ENCODE measurements around the gene FSTL3.

The FSTL3 gene

GRCh38 chr19:703651-704446 is 27.7 kb downstream of the FSTL3 start:
- TF ChIP-seq, protein P1, sequence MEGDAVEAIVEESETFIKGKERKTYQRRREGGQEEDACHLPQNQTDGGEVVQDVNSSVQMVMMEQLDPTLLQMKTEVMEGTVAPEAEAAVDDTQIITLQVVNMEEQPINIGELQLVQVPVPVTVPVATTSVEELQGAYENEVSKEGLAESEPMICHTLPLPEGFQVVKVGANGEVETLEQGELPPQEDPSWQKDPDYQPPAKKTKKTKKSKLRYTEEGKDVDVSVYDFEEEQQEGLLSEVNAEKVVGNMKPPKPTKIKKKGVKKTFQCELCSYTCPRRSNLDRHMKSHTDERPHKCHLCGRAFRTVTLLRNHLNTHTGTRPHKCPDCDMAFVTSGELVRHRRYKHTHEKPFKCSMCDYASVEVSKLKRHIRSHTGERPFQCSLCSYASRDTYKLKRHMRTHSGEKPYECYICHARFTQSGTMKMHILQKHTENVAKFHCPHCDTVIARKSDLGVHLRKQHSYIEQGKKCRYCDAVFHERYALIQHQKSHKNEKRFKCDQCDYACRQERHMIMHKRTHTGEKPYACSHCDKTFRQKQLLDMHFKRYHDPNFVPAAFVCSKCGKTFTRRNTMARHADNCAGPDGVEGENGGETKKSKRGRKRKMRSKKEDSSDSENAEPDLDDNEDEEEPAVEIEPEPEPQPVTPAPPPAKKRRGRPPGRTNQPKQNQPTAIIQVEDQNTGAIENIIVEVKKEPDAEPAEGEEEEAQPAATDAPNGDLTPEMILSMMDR (IDR thresholded peaks at IDR 0.05; ENCODE audit: low read depth, low read length), result no peak
- DNase-seq (ENCODE audit: low read depth, low spot score), result peak; percentile 17
- H3K4me3 ChIP-seq (ENCODE audit: low read depth, low read length), result no peak overlapping the region
- in situ Hi-C loops (cut with HindIII; ENCODE audit: low sequenced_read_pairs), result no loop called here

DNA sequence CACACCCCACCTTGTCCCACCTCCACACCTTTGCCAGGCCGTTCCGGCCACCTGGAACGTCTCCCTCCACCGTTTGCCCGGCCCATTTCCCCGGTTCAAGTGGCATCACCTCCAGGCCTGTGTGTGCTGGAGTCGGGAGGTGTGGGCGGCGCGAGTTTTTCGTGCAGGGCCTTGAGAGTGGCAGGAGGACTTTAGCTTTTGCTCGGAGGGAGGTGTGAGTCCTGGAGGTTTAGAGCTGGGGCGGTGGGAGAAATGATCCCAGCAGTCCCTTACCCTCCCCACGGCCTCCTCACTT is 28.2 kb downstream of the FSTL3 start:
- TF ChIP-seq, protein P1 (IDR thresholded peaks at IDR 0.05; ENCODE audit: low read depth, low read length), result no peak
- in situ Hi-C loops (cut with HindIII; ENCODE audit: low sequenced_read_pairs), result no loop called here
- H3K4me3 ChIP-seq (ENCODE audit: low read depth, low read length), result no peak overlapping the region
- DNase-seq (ENCODE audit: low read depth, low spot score), result no peak

DNA sequence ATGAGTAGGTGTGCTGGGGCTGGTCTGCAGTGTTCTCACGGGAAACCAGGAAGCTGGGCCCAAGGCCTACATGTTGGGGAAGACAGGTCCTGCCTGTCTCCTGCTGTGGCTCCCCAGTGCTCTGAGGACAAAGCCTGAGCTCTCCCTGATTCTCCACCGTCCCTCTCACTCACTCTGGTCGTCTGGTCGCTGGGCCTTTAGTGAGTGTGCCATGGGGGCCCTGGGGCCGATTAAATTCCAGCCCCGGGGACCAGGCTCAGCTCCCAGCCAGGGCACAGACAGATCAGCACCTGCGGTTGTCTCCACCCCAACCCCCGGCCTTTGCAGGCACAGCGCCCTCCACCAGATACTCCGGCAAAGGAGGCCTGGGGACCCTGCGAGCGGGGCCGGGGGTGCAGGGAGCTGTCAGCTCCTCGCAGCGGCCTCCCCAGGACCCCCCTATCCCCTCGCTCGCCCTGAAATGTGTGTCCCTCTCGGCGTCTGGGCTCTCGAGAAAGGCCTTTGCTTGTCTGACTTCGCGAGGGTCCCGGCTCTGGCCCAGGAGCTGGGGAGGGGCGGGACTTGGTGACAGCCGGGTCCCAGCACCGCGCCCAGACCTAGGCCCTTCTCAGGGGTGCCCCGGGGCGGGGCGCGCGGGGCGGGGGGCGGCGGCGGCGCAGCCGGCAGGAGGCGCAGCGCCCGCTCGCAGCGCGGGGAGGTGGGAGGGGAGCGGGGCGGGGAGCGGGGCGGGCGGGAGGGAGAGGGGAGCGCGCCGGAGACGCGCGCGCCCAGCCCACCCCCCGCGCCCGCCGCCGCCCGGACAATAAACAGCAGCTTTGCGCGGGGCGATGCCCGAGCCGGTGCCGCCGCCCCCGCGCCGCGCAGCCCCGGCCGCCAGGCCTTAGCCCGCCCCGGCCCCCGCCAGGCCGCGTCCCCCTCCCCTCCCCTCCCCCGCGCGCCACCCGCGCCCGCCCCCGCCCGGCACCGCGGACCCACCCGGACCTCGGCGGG is 32.3 kb downstream of the FSTL3 start, which contains the start of gene PALM:
PALM (plus strand) TSS at position 782 of the 990 bp plus-strand sequence. CDS start 212 bp downstream, outside the sequence.
- peak within 1 kb of the TSS; percentile 52 for H3K4me3 ChIP-seq (ENCODE audit: low read depth, low read length)
- TF ChIP-seq, protein P1 (IDR thresholded peaks at IDR 0.05; ENCODE audit: low read depth, low read length), result no peak
- in situ Hi-C loops (cut with HindIII; ENCODE audit: low sequenced_read_pairs), result no loop called here
- DNase-seq (ENCODE audit: low read depth, low spot score), result no peak

GRCh38 chr19:709196-709964 is 33.2 kb downstream of the FSTL3 start:
- peak overlapping the region; percentile 52 for H3K4me3 ChIP-seq (ENCODE audit: low read depth, low read length)
- in situ Hi-C loops (cut with HindIII; ENCODE audit: low sequenced_read_pairs), result no loop called here
- DNase-seq (ENCODE audit: low read depth, low spot score), result no peak
- TF ChIP-seq, protein P1 (IDR thresholded peaks at IDR 0.05; ENCODE audit: low read depth, low read length), result no peak

- TF ChIP-seq, protein P1 (IDR thresholded peaks at IDR 0.05; ENCODE audit: low read depth, low read length), result no peak
- in situ Hi-C loops (cut with HindIII; ENCODE audit: low sequenced_read_pairs), result no loop called here
- DNase-seq (ENCODE audit: low read depth, low spot score), result no peak
- H3K4me3 ChIP-seq (ENCODE audit: low read depth, low read length), result peak overlapping the region; percentile 52
These were observed 33.9 kb downstream of the FSTL3 start for GRCh38 chr19:709965-710571.
